ENCODE data around the gene CRKL. TPM values are rescaled to one million over a fixed set of nuclear protein-coding genes. Genes with fewer than 3 reads are reported as not detected.

Gene CRKL
- total RNA-seq, 1 donor from 2014 or later = 59.6 TPM

GRCh38 chr22:20951932-20952380, 34.7 kb downstream of the CRKL start:
- Mint-ChIP-seq H3K4me3 (ENCODE audit: unreplicated experiment) (peak overlapping the region; percentile 78), H3K27me3 (ENCODE audit: unreplicated experiment) (peaks cover 12% of the 10 kb centered on the region), H3K27ac (ENCODE audit: unreplicated experiment) (peak overlapping the region; percentile 75), H3K9me3 (ENCODE audit: unreplicated experiment) (peaks cover 9% of the 10 kb centered on the region), H3K36me3 (ENCODE audit: unreplicated experiment) (no peaks in the 10 kb centered on the region), H3K4me1 (ENCODE audit: low read depth, unreplicated experiment) (peaks cover 35% of the 10 kb centered on the region)
- no peak for DNase-seq
- no peak for TF ChIP-seq CTCF (IDR thresholded peaks at IDR 0.05; ENCODE audit: partially characterized antibody, unreplicated experiment)

GRCh38 chr22:20952544-20953341, 35.5 kb downstream of the CRKL start:
- no peaks in the 10 kb centered on the region for H3K36me3 Mint-ChIP-seq (ENCODE audit: unreplicated experiment)
- DNase-seq = no peak
- H3K4me3 Mint-ChIP-seq (ENCODE audit: unreplicated experiment) = peak overlapping the region; percentile 78
- H3K27me3 Mint-ChIP-seq (ENCODE audit: unreplicated experiment) = peaks cover 12% of the 10 kb centered on the region
- H3K27ac Mint-ChIP-seq (ENCODE audit: unreplicated experiment) = peak overlapping the region; percentile 84
- peaks cover 35% of the 10 kb centered on the region for H3K4me1 Mint-ChIP-seq (ENCODE audit: low read depth, unreplicated experiment)
- H3K9me3 Mint-ChIP-seq (ENCODE audit: unreplicated experiment) = peaks cover 9% of the 10 kb centered on the region
- TF ChIP-seq CTCF (IDR thresholded peaks at IDR 0.05; ENCODE audit: partially characterized antibody, unreplicated experiment) = no peak

- no peak for TF ChIP-seq CTCF (IDR thresholded peaks at IDR 0.05; ENCODE audit: partially characterized antibody, unreplicated experiment)
- peaks cover 11% of the 10 kb centered on the region for H3K9me3 Mint-ChIP-seq (ENCODE audit: unreplicated experiment)
- no peak for DNase-seq
- H3K27ac Mint-ChIP-seq (ENCODE audit: unreplicated experiment) = no peak overlapping the region
- H3K4me1 Mint-ChIP-seq (ENCODE audit: low read depth, unreplicated experiment) = peaks cover 33% of the 10 kb centered on the region
- H3K4me3 Mint-ChIP-seq (ENCODE audit: unreplicated experiment) = no peak overlapping the region
- H3K27me3 Mint-ChIP-seq (ENCODE audit: unreplicated experiment) = peaks cover 16% of the 10 kb centered on the region
- no peaks in the 10 kb centered on the region for H3K36me3 Mint-ChIP-seq (ENCODE audit: unreplicated experiment)
These were observed 36.1 kb downstream of the CRKL start for GRCh38 chr22:20953342-20953608.

- Mint-ChIP-seq H3K4me3 (ENCODE audit: unreplicated experiment) (peak overlapping the region; percentile 61), H3K9me3 (ENCODE audit: unreplicated experiment) (peaks cover 12% of the 10 kb centered on the region), H3K36me3 (ENCODE audit: unreplicated experiment) (no peaks in the 10 kb centered on the region), H3K4me1 (ENCODE audit: low read depth, unreplicated experiment) (peaks cover 33% of the 10 kb centered on the region), H3K27ac (ENCODE audit: unreplicated experiment) (no peak overlapping the region), H3K27me3 (ENCODE audit: unreplicated experiment) (peaks cover 17% of the 10 kb centered on the region)
- no peak for DNase-seq
- TF ChIP-seq CTCF (IDR thresholded peaks at IDR 0.05; ENCODE audit: partially characterized antibody, unreplicated experiment) = no peak
These were observed 36.7 kb downstream of the CRKL start for GRCh38 chr22:20953668-20954500.

GRCh38 chr22:20955548-20955947, 38.3 kb downstream of the CRKL start:
- Mint-ChIP-seq H3K27ac (ENCODE audit: unreplicated experiment) (no peak overlapping the region), H3K27me3 (ENCODE audit: unreplicated experiment) (peaks cover 16% of the 10 kb centered on the region), H3K36me3 (ENCODE audit: unreplicated experiment) (no peaks in the 10 kb centered on the region), H3K4me1 (ENCODE audit: low read depth, unreplicated experiment) (peaks cover 27% of the 10 kb centered on the region), H3K4me3 (ENCODE audit: unreplicated experiment) (no peak overlapping the region), H3K9me3 (ENCODE audit: unreplicated experiment) (peaks cover 14% of the 10 kb centered on the region)
- no peak for DNase-seq
- no peak for TF ChIP-seq CTCF (IDR thresholded peaks at IDR 0.05; ENCODE audit: partially characterized antibody, unreplicated experiment)
